A549 treated with CpdA at 1 μM for 4 hours (cell line): ENCODE results near the gene ALDH1L2. TPM values are rescaled to one million over a fixed set of nuclear protein-coding genes. Genes with fewer than 3 reads are reported as not detected.

Source experiments
- total RNA-seq: library from RNA; stranded (reverse); fragments of 200-300 nt; extraction: Qiagen RNA extraction; gene quantifications from 5 replicates; pipeline ENCODE4 v1.2.3, GENCODE V29; 2022; ENCODE audit warnings: low read depth

Gene ALDH1L2
- 2.8 to 3.6 TPM (median 3.3 TPM) in 5 replicates for total RNA-seq

GRCh38 chr12:105084251-105085250, at the start of gene ALDH1L2:
Gene ALDH1L2 (minus strand): TSS chr12:105084458. CDS start chr12:105084436, 22 bp downstream.

GRCh38 chr12:105107494-105108371, 23.5 kb upstream of the ALDH1L2 start, which contains the start of gene WASHC4:
Gene WASHC4 (plus strand): TSS chr12:105107731. CDS start chr12:105107801, 70 bp downstream.

GRCh38 chr12:104986022-104986941, 98.0 kb downstream of the ALDH1L2 start, which contains the start of gene NOPCHAP1:
Gene NOPCHAP1 (plus strand): TSS chr12:104986316. CDS start chr12:104986353, 37 bp downstream.

Other genes with a start within 250 kb of the ALDH1L2 start
- 19.9 to 24.8 TPM (median 22.9 TPM) in 5 replicates for gene SLC41A2, start 126.2 kb downstream of the ALDH1L2 start, total RNA-seq
- gene NOPCHAP1, start 98.1 kb downstream of the ALDH1L2 start, total RNA-seq, result 36.5 to 37.7 TPM (median 37.2 TPM) in 5 replicates
- 19.0 to 28.2 TPM (median 22.3 TPM) in 5 replicates for gene WASHC4, start 23.3 kb upstream of the ALDH1L2 start, total RNA-seq
- 16.1 to 24.4 TPM (median 19.1 TPM) in 5 replicates for gene APPL2, start 151.7 kb upstream of the ALDH1L2 start, total RNA-seq
- 122 to 134 TPM (median 123 TPM) in 5 replicates for gene C12orf75, start 246.2 kb upstream of the ALDH1L2 start, total RNA-seq